GM23248 (cell line): ENCODE data around the gene ZDHHC3. TPM values are rescaled to one million over a fixed set of nuclear protein-coding genes. Genes with fewer than 3 reads are reported as not detected.

Source experiments
- DNase-seq: peaks from one replicate; pipeline ENCODE4 v3.0.0-alpha.2; 2015
- H2AFZ ChIP-seq: fragments of 200-600 bp; sonication (generic); 2 replicates; pipeline ENCODE4 v1.6.1; 2016; ENCODE audit warnings: antibody characterized with exemption
- H3F3A ChIP-seq: fragments of 200-600 bp; sonication (generic); 2 replicates; pipeline ENCODE4 v1.6.1; 2016; ENCODE audit warnings: mild to moderate bottlenecking, antibody characterized with exemption, mixed run types; ENCODE audit not compliant: insufficient read depth
- H3K27ac ChIP-seq: fragments of 200-600 bp; sonication (generic); 2 replicates; pipeline ENCODE4 v1.5.1; 2016; ENCODE audit warnings: mild to moderate bottlenecking
- H3K27me3 ChIP-seq: fragments of 200-600 bp; sonication (generic); replicated peaks from 2 replicates; pipeline ENCODE4 v1.6.1; 2016; ENCODE audit warnings: mild to moderate bottlenecking; ENCODE audit not compliant: insufficient read depth
- H3K36me3 ChIP-seq: fragments of 200-600 bp; sonication (generic); 2 replicates; pipeline ENCODE4 v1.6.1; 2016; ENCODE audit warnings: low read depth, mild to moderate bottlenecking
- H3K4me1 ChIP-seq: fragments of 200-600 bp; sonication (generic); 2 replicates; pipeline ENCODE4 v1.6.1; 2016; ENCODE audit warnings: mild to moderate bottlenecking; ENCODE audit not compliant: insufficient read depth
- H3K4me2 ChIP-seq: fragments of 200-600 bp; sonication (generic); one replicate; pipeline ENCODE4 v1.6.1; 2016; ENCODE audit warnings: mild to moderate bottlenecking; ENCODE audit not compliant: unreplicated experiment
- H3K4me3 ChIP-seq: fragments of 200-600 bp; sonication (generic); 2 replicates; pipeline ENCODE4 v1.5.1; 2016; ENCODE audit warnings: mild to moderate bottlenecking
- H3K79me2 ChIP-seq: fragments of 200-600 bp; sonication (generic); 2 replicates; pipeline ENCODE4 v1.6.1; 2016; ENCODE audit warnings: mild to moderate bottlenecking; ENCODE audit not compliant: insufficient read depth
- H3K9ac ChIP-seq: fragments of 200-600 bp; sonication (generic); 2 replicates; pipeline ENCODE4 v1.6.1; 2016; ENCODE audit warnings: mild to moderate bottlenecking
- H3K9me2 ChIP-seq: fragments of 200-600 bp; sonication (generic); 2 replicates; pipeline ENCODE4 v1.6.1; 2016; ENCODE audit warnings: mixed run types, mild to moderate bottlenecking, moderate library complexity; ENCODE audit not compliant: insufficient read depth
- H3K9me3 ChIP-seq: fragments of 200-600 bp; sonication (generic); one replicate; pipeline ENCODE4 v1.6.1; 2017; ENCODE audit warnings: low read depth
- H4K20me1 ChIP-seq: fragments of 200-600 bp; sonication (generic); 2 replicates; pipeline ENCODE4 v1.6.0; 2016; ENCODE audit not compliant: insufficient read depth
- EZH2 ChIP-seq: fragments of 200-600 bp; sonication (generic); IDR thresholded peaks from 2 replicates; pipeline ENCODE4 v1.6.1; 2018; ENCODE audit warnings: antibody characterized with exemption, mild to moderate bottlenecking; ENCODE audit not compliant: insufficient read depth, poor library complexity, severe bottlenecking
- EZH2phosphoT487 ChIP-seq: fragments of 200-600 bp; sonication (generic); IDR thresholded peaks from 2 replicates; pipeline ENCODE4 v1.6.1; 2018; ENCODE audit warnings: antibody characterized with exemption, moderate library complexity, mild to moderate bottlenecking, low read depth; ENCODE audit not compliant: insufficient read depth
- WGBS, 2 experiments: methylation state at CpG; one replicate each; pipeline ENCODE4 v1.1.6; 2015 to 2017; ENCODE audit warnings: low lambda C conversion rate in 2 of 2, low coverage in 1 of 2; ENCODE audit errors: missing lambda C conversion rate in 2 of 2; 5-methylcytosine and 5-hydroxymethylcytosine counted together
- in situ Hi-C: fragments of 300-500 bp; cut with MboI; formaldehyde crosslinking; loops from 2 replicates; pipeline ENCODE4 v1.15.0; 2020
- polyA plus RNA-seq: library from polyadenylated mRNA; unstranded; fragments of >200 nt; fragmentation: Nextera tagmentation; extraction: Ambion mirVana; gene quantifications from 2 replicates; pipeline ENCODE4 v1.2.1, GENCODE V29; 2016
- total RNA-seq: library from RNA; depleted of rRNA; stranded (reverse); fragments of >200 nt; shearing (Covaris generic); gene quantifications from 2 replicates; pipeline ENCODE4 v1.2.3, GENCODE V29; 2014

The ZDHHC3 gene
- total and polyA plus RNA-seq, 2 experiments from 2014 or later: 48.7 to 76.2 TPM

DNA sequence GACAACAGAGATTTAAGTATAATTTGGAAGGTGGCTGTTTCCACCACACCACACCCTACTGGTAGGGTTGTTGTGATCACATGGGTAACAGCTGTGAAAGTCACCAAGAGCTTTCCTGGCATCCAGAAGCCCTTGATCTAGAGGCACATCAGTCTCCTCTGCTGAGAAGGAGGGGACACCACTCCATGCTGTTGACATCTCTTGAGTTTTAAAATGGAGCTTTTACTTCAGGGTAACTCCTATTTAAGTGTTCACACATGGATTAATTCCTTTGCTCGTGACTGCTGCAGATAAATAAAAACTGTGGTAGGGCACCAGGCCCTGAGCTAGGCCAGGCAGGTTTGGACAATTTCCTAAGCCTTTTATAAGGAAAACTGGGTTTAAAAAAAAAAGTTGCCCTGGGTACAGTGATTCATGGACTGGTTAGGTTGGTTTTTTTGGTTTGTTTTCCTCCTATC is 7.5 kb upstream of the ZDHHC3 start:
- H4K20me1 ChIP-seq: no peaks in the 10 kb centered on the region
- in situ Hi-C loops: no loop called here
- WGBS, 2 experiments: 35 to 41% methylated on average over 1 of the region's 1 CpG

DNA sequence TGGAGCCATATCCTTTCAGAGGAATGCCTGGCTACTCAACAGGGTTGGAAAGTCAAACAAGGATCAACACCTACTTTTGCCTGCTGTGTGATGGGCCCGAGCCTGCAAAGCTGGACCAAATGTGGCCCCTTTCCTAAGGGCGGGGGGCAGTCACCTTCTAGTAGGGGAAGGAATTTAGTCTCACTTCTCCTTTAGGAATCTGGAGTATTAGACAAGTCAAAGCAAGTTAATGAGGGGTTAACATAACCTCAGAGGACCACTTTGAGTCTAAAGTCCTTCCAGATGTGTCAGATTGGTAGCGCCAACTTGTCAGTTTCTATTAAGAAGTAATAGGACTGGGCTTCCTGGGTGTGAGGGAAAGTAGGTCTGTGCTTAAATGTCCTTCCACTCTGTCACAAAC is 6.8 kb upstream of the ZDHHC3 start:
- Histone ChIP-seq H3K9ac (no peak overlapping the region), H2AFZ (no peak overlapping the region), H3K9me2 (no peaks in the 10 kb centered on the region), H3F3A (no peaks in the 10 kb centered on the region; the same call in 1 of the 2 replicates), H3K79me2 (peaks cover 97% of the 10 kb centered on the region), H3K4me2 (no peak overlapping the region), H3K27me3 (no peaks in the 10 kb centered on the region), H3K36me3 (no peaks in the 10 kb centered on the region), H3K4me1 (peaks cover 6% of the 10 kb centered on the region), H4K20me1 (no peaks in the 10 kb centered on the region), H3K4me3 (no peak overlapping the region), H3K9me3 (no peaks in the 10 kb centered on the region), H3K27ac (no peak overlapping the region)
- in situ Hi-C loops: no loop called here
- DNase-seq: no peak
- TF ChIP-seq EZH2: no peak
- no peak for TF ChIP-seq EZH2phosphoT487
- 78% methylated on average over 3 of the region's 3 CpGs for WGBS, 2 experiments

More for the DNA sequence above, 7.5 kb upstream of the ZDHHC3 start:
- no peak overlapping the region for H3K4me2 ChIP-seq
- H3K9me2 ChIP-seq: no peaks in the 10 kb centered on the region
- H3K9me3 ChIP-seq: no peaks in the 10 kb centered on the region
- DNase-seq: peak; percentile 10
- no peak overlapping the region for H3K27ac ChIP-seq
- no peaks in the 10 kb centered on the region for H3K27me3 ChIP-seq
- H3K79me2 ChIP-seq: peaks cover 97% of the 10 kb centered on the region
- no peak overlapping the region for H2AFZ ChIP-seq
- TF ChIP-seq EZH2phosphoT487: no peak
- no peak for TF ChIP-seq EZH2
- no peak overlapping the region for H3K4me3 ChIP-seq
- H3F3A ChIP-seq: no peaks in the 10 kb centered on the region; the same call in 1 of the 2 replicates
- H3K36me3 ChIP-seq: no peaks in the 10 kb centered on the region
- H3K9ac ChIP-seq: no peak overlapping the region
- peaks cover 6% of the 10 kb centered on the region for H3K4me1 ChIP-seq

DNA sequence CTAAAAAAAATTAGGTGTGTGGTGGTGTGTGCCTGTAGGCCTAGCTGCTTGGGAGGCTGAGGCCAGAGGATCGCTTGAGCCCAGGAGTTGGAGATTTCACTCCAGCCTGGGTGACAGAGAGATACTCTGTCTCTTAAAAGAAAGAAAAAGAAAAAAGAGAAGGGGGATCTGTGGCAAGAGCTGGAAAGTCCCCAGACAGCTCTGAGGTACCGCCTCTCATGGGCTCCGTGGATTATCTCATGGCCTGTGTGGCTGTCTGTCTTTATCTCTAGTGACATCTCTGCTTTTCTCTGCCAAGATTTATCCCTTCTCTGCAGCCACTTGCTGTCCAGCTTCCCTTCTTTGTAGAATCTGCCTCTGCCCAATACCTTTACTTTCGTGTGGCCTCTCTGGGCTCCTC is 5.8 kb upstream of the ZDHHC3 start:
- Histone ChIP-seq H3K27ac (no peak overlapping the region), H3F3A (no peaks in the 10 kb centered on the region), H3K4me2 (no peak overlapping the region), H3K9ac (no peak overlapping the region), H3K9me2 (no peaks in the 10 kb centered on the region), H3K36me3 (no peaks in the 10 kb centered on the region), H3K9me3 (no peaks in the 10 kb centered on the region), H3K4me1 (peaks cover 6% of the 10 kb centered on the region), H2AFZ (no peak overlapping the region), H3K4me3 (no peak overlapping the region), H4K20me1 (no peaks in the 10 kb centered on the region), H3K79me2 (peaks cover 97% of the 10 kb centered on the region), H3K27me3 (no peaks in the 10 kb centered on the region)
- DNase-seq: no peak
- whole genome bisulfite sequencing, 2 experiments: 87% methylated on average over 4 of the region's 4 CpGs
- TF ChIP-seq EZH2phosphoT487: no peak
- TF ChIP-seq EZH2: no peak
- in situ Hi-C loops: no loop called here

DNA sequence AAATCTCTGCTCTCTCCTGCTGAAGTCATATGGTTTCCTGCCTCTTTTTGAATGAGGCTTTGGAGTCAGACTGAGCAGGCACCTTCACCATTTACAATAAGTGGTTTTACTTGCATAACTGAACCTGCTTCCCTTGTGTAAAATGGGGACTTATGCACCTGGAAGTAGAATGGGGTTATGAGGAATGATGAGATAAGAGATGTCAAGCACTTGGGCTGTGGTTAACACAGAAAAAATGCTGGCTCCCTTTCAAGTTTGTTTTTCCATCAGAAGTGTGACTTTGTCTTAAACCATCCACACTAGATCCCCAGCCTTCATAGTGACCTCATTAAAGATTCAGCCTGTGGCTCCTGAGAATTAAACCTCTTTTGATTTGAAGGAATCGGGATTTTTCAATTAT is 5.2 kb upstream of the ZDHHC3 start:
- no peak overlapping the region for H3K4me3 ChIP-seq
- H3K79me2 ChIP-seq: peaks cover 97% of the 10 kb centered on the region
- H3K36me3 ChIP-seq: no peaks in the 10 kb centered on the region
- H3F3A ChIP-seq: no peaks in the 10 kb centered on the region
- H3K27me3 ChIP-seq: no peaks in the 10 kb centered on the region
- in situ Hi-C loops: no loop called here
- H2AFZ ChIP-seq: no peak overlapping the region
- peaks cover 6% of the 10 kb centered on the region for H3K4me1 ChIP-seq
- no peaks in the 10 kb centered on the region for H3K9me2 ChIP-seq
- H3K9me3 ChIP-seq: no peaks in the 10 kb centered on the region
- no peak overlapping the region for H3K27ac ChIP-seq
- no peaks in the 10 kb centered on the region for H4K20me1 ChIP-seq
- no peak for TF ChIP-seq EZH2
- no peak for TF ChIP-seq EZH2phosphoT487
- H3K9ac ChIP-seq: no peak overlapping the region
- peak; percentile 36 for DNase-seq
- H3K4me2 ChIP-seq: no peak overlapping the region
- 78 to 85% methylated on average over 1 of the region's 1 CpG for WGBS, 2 experiments

DNA sequence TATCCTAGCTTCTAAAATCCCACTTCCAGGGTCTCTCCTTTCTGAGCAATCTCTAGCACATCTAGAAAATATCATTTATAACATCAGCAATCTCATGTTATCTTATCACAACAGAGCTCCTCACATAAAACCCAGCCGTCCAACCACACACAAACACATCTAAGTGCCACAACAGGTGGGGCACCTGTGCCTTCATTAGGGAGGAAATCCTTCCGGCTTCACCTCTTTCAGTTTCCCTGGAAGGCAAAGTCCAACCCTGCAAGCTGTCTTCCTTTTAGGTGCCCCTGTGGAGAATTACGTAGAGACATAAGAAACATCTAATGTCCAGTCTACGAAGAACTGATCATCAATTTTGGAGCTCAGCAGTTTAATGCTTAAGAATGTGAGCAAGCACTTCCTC is 1.6 kb downstream of the ZDHHC3 start:
- Histone ChIP-seq H3K4me2 (peak overlapping the region; percentile 97), H3K9me3 (no peaks in the 10 kb centered on the region), H3K27me3 (no peaks in the 10 kb centered on the region), H3F3A (no peaks in the 10 kb centered on the region), H3K9ac (peak overlapping the region; percentile 97), H4K20me1 (no peaks in the 10 kb centered on the region; the same call in 1 of the 2 replicates), H3K27ac (no peak overlapping the region), H3K79me2 (peaks cover 94% of the 10 kb centered on the region), H3K9me2 (no peaks in the 10 kb centered on the region), H3K4me3 (peak overlapping the region; percentile 96), H3K4me1 (peaks cover 5% of the 10 kb centered on the region; the same call in 1 of the 2 replicates), H2AFZ (no peak overlapping the region), H3K36me3 (no peaks in the 10 kb centered on the region)
- WGBS, 2 experiments: 94 to 96% methylated on average over 4 of the region's 4 CpGs
- no peak for TF ChIP-seq EZH2phosphoT487
- TF ChIP-seq EZH2: no peak
- DNase-seq: no peak
- in situ Hi-C loops: no loop called here
